HG02798 (cell line): ENCODE results near the gene ZSCAN16.

ENCODE experiments used
- ATAC-seq: cut with Tn5 transposase; IDR thresholded peaks from one replicate; pipeline ENCODE4 v1.9.1; 2021; ENCODE audit warnings: mild to moderate bottlenecking; ENCODE audit not compliant: unreplicated experiment, poor library complexity

Gene ZSCAN16

GRCh38 chr6:28167068-28167467 lies 42.7 kb downstream of the ZSCAN16 start:
- no peak for ATAC-seq

GRCh38 chr6:28167926-28168325 lies 43.5 kb downstream of the ZSCAN16 start:
- ATAC-seq: no peak

- ATAC-seq: no peak
Observed at GRCh38 chr6:28171271-28171670, 46.9 kb downstream of the ZSCAN16 start.

GRCh38 chr6:28172006-28172405 lies 47.6 kb downstream of the ZSCAN16 start:
- no peak for ATAC-seq

- no peak for ATAC-seq
Observed at GRCh38 chr6:28176373-28176772, 52.0 kb downstream of the ZSCAN16 start.
